A172 (cell line): ENCODE results near the gene LGALS9C. TPM values are rescaled to one million over a fixed set of nuclear protein-coding genes. Genes with fewer than 3 reads are reported as not detected.
"Not testable (repeated sequence)": the region's sequence is repeated elsewhere in the genome, so short reads cannot be mapped to it uniquely, and the experiment has no call there.

Experiments
- DNase-seq: peaks from one replicate; pipeline ENCODE4 v3.0.0-alpha.2; 2015; ENCODE audit warnings: low spot score
- total RNA-seq: library from RNA; depleted of rRNA; stranded (reverse); fragments of >200 nt; shearing (Covaris generic); gene quantifications from 2 replicates; pipeline ENCODE4 v1.2.3, GENCODE V29; 2014; rRNA removed

Gene LGALS9C
- total RNA-seq, 1 experiment from 2014 or later, result not detected

DNA sequence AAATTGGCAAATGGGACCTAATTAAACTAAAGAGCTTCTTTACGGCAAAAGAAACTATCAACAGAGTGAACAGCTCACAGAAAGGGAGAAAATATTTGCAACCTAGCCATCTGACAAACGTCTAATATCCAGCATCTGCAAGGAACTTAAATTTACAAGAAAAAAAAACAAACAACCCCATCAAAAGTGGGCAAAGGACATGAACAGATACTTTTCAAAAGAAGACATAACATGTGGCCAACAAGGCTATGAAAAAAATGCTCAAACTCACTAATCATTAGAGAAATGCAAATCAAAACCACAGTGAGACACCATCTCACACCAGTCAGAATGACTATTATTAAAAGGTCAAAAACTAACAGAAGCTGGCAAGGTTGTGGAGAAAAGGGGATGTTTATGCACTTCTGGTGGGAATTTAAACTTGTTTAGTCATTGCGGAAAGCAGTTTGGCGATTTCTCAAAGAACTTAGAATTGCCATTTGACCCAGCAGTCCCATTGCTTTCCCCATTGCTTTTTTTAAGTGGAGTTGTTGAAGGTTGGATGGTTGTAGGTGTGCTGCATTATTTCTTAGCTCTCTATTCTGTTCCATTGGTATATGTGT, 52.4 kb downstream of the LGALS9C start:
- DNase-seq, result not testable (repeated sequence)

DNA sequence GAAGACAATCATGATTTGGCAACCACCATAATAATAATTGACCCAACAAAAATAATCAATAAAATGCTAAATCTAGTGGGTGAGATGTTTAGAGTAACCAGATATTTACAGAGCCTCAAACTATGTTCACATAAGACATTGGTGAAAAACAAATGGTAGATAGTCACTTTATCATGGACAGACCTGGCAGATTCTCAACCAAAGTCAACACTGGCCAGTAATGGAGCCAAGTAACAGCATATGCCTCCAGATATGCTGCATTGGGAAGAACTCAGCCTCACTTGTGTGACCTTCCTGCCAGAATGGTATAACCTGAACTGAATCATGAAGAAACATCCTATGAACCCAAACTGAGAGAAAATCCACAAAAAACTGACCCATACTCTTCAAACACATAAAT, 53.8 kb downstream of the LGALS9C start:
- DNase-seq, result not testable (repeated sequence)

DNA sequence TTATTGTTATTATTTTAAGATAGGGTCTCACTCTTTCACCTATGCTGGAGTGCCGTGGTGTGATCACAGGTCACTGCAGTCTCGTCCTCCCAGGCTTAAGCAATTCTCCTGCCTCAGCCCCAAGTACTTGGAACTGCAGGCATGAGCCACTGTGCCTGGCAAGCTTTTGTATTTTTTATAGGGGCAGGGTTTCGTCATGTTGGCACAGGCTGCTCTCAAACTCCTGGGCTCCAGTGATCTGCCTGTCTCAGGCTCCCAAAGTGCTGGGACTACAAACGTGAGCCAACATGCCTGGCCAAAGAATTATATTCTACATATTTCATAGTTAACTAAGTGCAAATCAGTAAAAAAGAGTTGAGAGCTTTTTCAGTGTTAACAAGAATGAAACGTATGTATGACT, 65.6 kb downstream of the LGALS9C start:
- DNase-seq, result not testable (repeated sequence)

DNA sequence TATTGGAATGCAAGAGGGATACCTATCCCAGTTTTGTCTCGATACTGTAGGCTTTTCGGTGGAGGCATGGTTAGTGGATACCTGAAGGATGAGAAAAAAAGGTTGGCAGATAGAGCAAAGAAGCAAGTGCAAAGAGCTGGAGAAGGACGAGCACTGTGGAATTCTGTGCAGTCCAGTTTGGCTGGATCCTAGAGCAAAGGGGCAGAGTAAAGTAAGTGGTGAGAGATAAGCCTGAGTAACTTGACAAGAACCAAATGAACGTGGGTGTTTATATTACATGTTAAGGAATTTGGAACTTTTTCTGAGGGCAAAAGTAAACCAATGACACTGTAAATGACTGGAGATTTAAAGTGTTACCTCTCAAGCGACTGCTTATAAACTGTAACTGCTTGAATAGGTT, 66.3 kb downstream of the LGALS9C start:
- not testable (repeated sequence) for DNase-seq

Other genes with a start within 250 kb of the LGALS9C start
- 369 and 474 TPM in 2 replicates for gene FLII, start 218.1 kb upstream of the LGALS9C start, total RNA-seq
- 19.4 and 27.7 TPM in 2 replicates for gene MIEF2, start 216.1 kb upstream of the LGALS9C start, total RNA-seq
- gene TOP3A, start 161.8 kb upstream of the LGALS9C start, total RNA-seq, result 39.2 and 52.7 TPM in 2 replicates
- 10.4 and 11.9 TPM in 2 replicates for gene SMCR8, start 161.5 kb upstream of the LGALS9C start, total RNA-seq
- gene SHMT1, start 113.2 kb upstream of the LGALS9C start, total RNA-seq, result 34.1 and 39.3 TPM in 2 replicates
- gene EVPLL, start 99.0 kb upstream of the LGALS9C start, total RNA-seq, result not detected in 2 replicates
- 0.12 TPM in 1 of 2 replicates, not detected in the other for gene TBC1D28, start 167.6 kb downstream of the LGALS9C start, total RNA-seq
- 1.4 and 2.2 TPM in 2 replicates for gene FOXO3B, start 205.5 kb downstream of the LGALS9C start, total RNA-seq